SK-N-SH (cell line): ENCODE measurements around the gene KCNG1. TPM values are rescaled to one million over a fixed set of nuclear protein-coding genes. Genes with fewer than 3 reads are reported as not detected.
A peak's percentile ranks its signal among the peaks of the same experiment; 100 is the strongest.

Experiments used
- CTCF ChIA-PET: fragments of 300-600, 350-600 bp; formaldehyde crosslinking; extraction: SDS; loops from one replicate; lab custom pipeline; 2021; lab: Yijun Ruan, JAX
- POLR2A ChIA-PET: fragments of 350-600 bp; sonication (Branson Sonifier 250); formaldehyde crosslinking; extraction: SDS; loops from one replicate; lab custom pipeline; 2020; ENCODE audit warnings: antibody characterized with exemption, inconsistent platforms; lab: Yijun Ruan, JAX
- DNase-seq: peaks from one replicate; pipeline ENCODE4 v3.0.0; 2012
- H2AFZ ChIP-seq: fragments of 200-600 bp; sonication (generic); 2 replicates; pipeline ENCODE4 v1.8.1; 2016; ENCODE audit warnings: antibody characterized with exemption, mild to moderate bottlenecking, low read depth
- H3F3A ChIP-seq: fragments of 200-600 bp; sonication (generic); replicated peaks from 2 replicates; pipeline ENCODE3; 2016; ENCODE audit warnings: antibody characterized with exemption, mild to moderate bottlenecking; ENCODE audit not compliant: insufficient read depth
- H3K27ac ChIP-seq, 2 experiments: fragments of 200-500 bp in 1 of 2; fragments of 200-600 bp in 1 of 2; sonication (Bioruptor generic) in 1 of 2; sonication (generic), shearing (Covaris generic) in 1 of 2; 2 replicates each; pipeline versions ENCODE4 v1.5.1 to v1.6.1; 2014 to 2016; ENCODE audit warnings: low read depth in 2 of 2, inconsistent platforms in 1 of 2, low read length in 1 of 2, mild to moderate bottlenecking in 1 of 2, mixed read lengths in 1 of 2
- H3K27me3 ChIP-seq: fragments of 200-600 bp; sonication (generic), shearing (Covaris generic); 2 replicates; pipeline ENCODE4 v1.6.1; 2016; ENCODE audit warnings: mixed run types; ENCODE audit not compliant: insufficient read depth
- H3K36me3 ChIP-seq, 2 experiments: fragments of 200-500 bp in 1 of 2; fragments of 200-600 bp in 1 of 2; sonication (Bioruptor generic) in 1 of 2; sonication (generic) in 1 of 2; replicated peaks in 1 of 2; 2 replicates each; pipeline versions ENCODE3 to v1.5.1; 2014 to 2016; ENCODE audit warnings: low read length in 1 of 2, mild to moderate bottlenecking in 1 of 2; ENCODE audit not compliant: insufficient read depth in 2 of 2, control insufficient read depth in 1 of 2
- H3K4me1 ChIP-seq, 2 experiments: fragments of 200-500 bp in 1 of 2; fragments of 200-600 bp in 1 of 2; sonication (Bioruptor generic) in 1 of 2; sonication (generic), shearing (Covaris generic) in 1 of 2; 2 replicates each; pipeline versions ENCODE4 v1.5.1 to v1.6.1; 2014 to 2016; ENCODE audit warnings: low read depth in 1 of 2, low read length in 1 of 2, mixed run types in 1 of 2; ENCODE audit not compliant: insufficient read depth in 2 of 2, control insufficient read depth in 1 of 2
- H3K4me2 ChIP-seq: fragments of 200-600 bp; sonication (generic), shearing (Covaris generic); 2 replicates; pipeline ENCODE4 v1.6.1; 2017; ENCODE audit warnings: mixed run types
- H3K4me3 ChIP-seq, 2 experiments: fragments of 200-500 bp in 1 of 2; fragments of 200-600 bp in 1 of 2; sonication (Bioruptor generic) in 1 of 2; sonication (generic), shearing (Covaris generic) in 1 of 2; 2 replicates each; pipeline versions ENCODE4 v1.5.1 to v1.8.1; 2014 to 2016; ENCODE audit warnings: low read depth in 2 of 2, inconsistent platforms in 1 of 2, low read length in 1 of 2, mild to moderate bottlenecking in 1 of 2, mixed read lengths in 1 of 2, moderate library complexity in 1 of 2
- H3K79me2 ChIP-seq: fragments of 200-600 bp; sonication (generic); 2 replicates; pipeline ENCODE4 v1.8.1; 2017; ENCODE audit warnings: mild to moderate bottlenecking; ENCODE audit not compliant: insufficient read depth
- H3K9ac ChIP-seq: fragments of 200-600 bp; sonication (generic); 2 replicates; pipeline ENCODE4 v1.6.1; 2017; ENCODE audit warnings: mixed run types
- H3K9me2 ChIP-seq: fragments of 200-600 bp; sonication (generic); 2 replicates; pipeline ENCODE4 v1.6.1; 2017; ENCODE audit warnings: mixed run types
- H3K9me3 ChIP-seq: fragments of 200-600 bp; sonication (generic); 2 replicates; pipeline ENCODE4 v1.6.1; 2017; ENCODE audit warnings: mixed run types, mild to moderate bottlenecking, moderate library complexity
- H4K20me1 ChIP-seq: fragments of 200-600 bp; sonication (generic); 2 replicates; pipeline ENCODE4 v1.6.1; 2017; ENCODE audit warnings: mild to moderate bottlenecking, mixed run types; ENCODE audit not compliant: insufficient read depth
- EP300 ChIP-seq, 2 experiments: IDR thresholded peaks; 2 replicates each; pipeline versions ENCODE4 v1.4.0 to v1.6.1; 2012; ENCODE audit warnings: borderline replicate concordance in 1 of 2, low read depth in 1 of 2, low read length in 1 of 2
- FOSL2 ChIP-seq: IDR thresholded peaks from 2 replicates; pipeline ENCODE4 v1.4.0; 2012; ENCODE audit warnings: low read depth, mild to moderate bottlenecking, moderate library complexity, borderline replicate concordance
- FOXJ3 ChIP-seq: sonication (generic); formaldehyde crosslinking; IDR thresholded peaks from 2 replicates; pipeline ENCODE4 v1.5.1; 2020; ENCODE audit warnings: mild to moderate bottlenecking, missing genetic modification reagents
- GABPA ChIP-seq: IDR thresholded peaks from 2 replicates; pipeline ENCODE4 v1.4.0; 2012; ENCODE audit warnings: low read depth, mild to moderate bottlenecking
- RAD21 ChIP-seq: IDR thresholded peaks from 2 replicates; pipeline ENCODE4 v1.6.1; 2012; ENCODE audit warnings: mild to moderate bottlenecking, low read length
- TEAD4 ChIP-seq: IDR thresholded peaks from 2 replicates; pipeline ENCODE4 v1.4.0; 2012; ENCODE audit warnings: mild to moderate bottlenecking, borderline replicate concordance; ENCODE audit not compliant: insufficient read depth
- ZBTB33 ChIP-seq: IDR thresholded peaks from 2 replicates; pipeline ENCODE4 v1.4.0; 2012; ENCODE audit warnings: low read depth, borderline replicate concordance
- WGBS: methylation state at CpG from one replicate; pipeline ENCODE4 v1.1.6; 2017; ENCODE audit warnings: low lambda C conversion rate; 5-methylcytosine and 5-hydroxymethylcytosine counted together
- polyA plus RNA-seq, 3 experiments: library from polyadenylated mRNA; depleted of rRNA; stranded (reverse); fragments of >200 nt; gene quantifications; 2 replicates each; pipeline ENCODE4 v1.2.3, GENCODE V29; 2012

The KCNG1 gene
- polyA plus RNA-seq, 1 of the 3 experiments (the other 2 are of a cell fraction): 13.8 TPM

- no peak overlapping the region for H3K27ac ChIP-seq
- no peaks in the 10 kb centered on the region for H3K79me2 ChIP-seq
- 0% methylated on average over 1 of the region's 4 CpGs for WGBS
- ChIA-PET POLR2A (no interaction called here), CTCF (interaction anchor here (0.6 to 15.0 kb wide), 47 partner anchors 9 to 1098 kb away, joined by 3 to 452 read pairs (median 5); partner anchors contain the start of genes BCAS4 and NFATC2)
- no peak overlapping the region for H3K9ac ChIP-seq
- H3K4me3 ChIP-seq: no peak overlapping the region
- peaks cover 12% of the 10 kb centered on the region for H3F3A ChIP-seq
- no peaks in the 10 kb centered on the region for H3K9me2 ChIP-seq
- TF ChIP-seq FOXJ3 (CRISPR knock-in tag) (no peak), ZBTB33 (no peak), FOSL2 (no peak), TEAD4 (no peak), EP300 (IDR thresholded peaks at IDR 0.05; ENCODE audit: borderline replicate concordance in 1 of 2, low read depth in 1 of 2, low read length in 1 of 2) (no peak), RAD21 (no peak)
- H3K4me1 ChIP-seq: peaks cover 4 to 9% of the 10 kb centered on the region in 2 experiments; a peak in 1 of 4 replicates
- H4K20me1 ChIP-seq: no peaks in the 10 kb centered on the region
- H2AFZ ChIP-seq: no peak overlapping the region
- no peaks in the 10 kb centered on the region for H3K27me3 ChIP-seq
- H3K36me3 ChIP-seq: no peaks in the 10 kb centered on the region
- H3K4me2 ChIP-seq: no peak overlapping the region
- DNase-seq: no peak
- H3K9me3 ChIP-seq: no peaks in the 10 kb centered on the region
Observed at GRCh38 chr20:50982363-50982762, 40.5 kb downstream of the KCNG1 start.

- H3K27me3 ChIP-seq: no peaks in the 10 kb centered on the region
- WGBS: 87% methylated on average over 3 of the region's 3 CpGs
- no peak overlapping the region for H2AFZ ChIP-seq
- no peaks in the 10 kb centered on the region for H4K20me1 ChIP-seq
- H3F3A ChIP-seq: peaks cover 12% of the 10 kb centered on the region
- H3K27ac ChIP-seq: 0 out of 4 replicates have a peak overlapping the region, but pooled peaks of 1 of the 2 experiments have one; percentile 22
- H3K4me2 ChIP-seq: 0 out of 2 replicates have a peak overlapping the region, but pooled peaks have one; percentile 10
- no peak for DNase-seq
- H3K9me2 ChIP-seq: no peaks in the 10 kb centered on the region
- CTCF ChIA-PET: interaction anchor here (0.7 to 15.0 kb wide), 68 partner anchors 9 to 1098 kb away, joined by 3 to 452 read pairs (median 5); partner anchors contain the start of genes ADNP, BCAS4 and NFATC2
- TF ChIP-seq RAD21: no peak
- no peak for TF ChIP-seq GABPA
- TF ChIP-seq, all 33 proteins: peak for 0
- Histone ChIP-seq H3K9ac (no peak overlapping the region), H3K4me3 (no peak overlapping the region; a peak in 1 of 4 replicates), H3K4me1 (peaks cover 4 to 12% of the 10 kb centered on the region in 2 experiments; a peak in 1 of 4 replicates), H3K9me3 (no peaks in the 10 kb centered on the region), H3K79me2 (no peaks in the 10 kb centered on the region), H3K36me3 (no peaks in the 10 kb centered on the region)
- POLR2A ChIA-PET: no interaction called here
Observed at GRCh38 chr20:50981714-50982048, 41.2 kb downstream of the KCNG1 start.
